ENCODE data around the gene PLXND1.

PLXND1 gene

GRCh38 chr3:129599607-129600006 is 6.9 kb downstream of the PLXND1 start:
- no peak for DNase-seq

- no peak for DNase-seq
Measured at GRCh38 chr3:129599073-129599472, 7.4 kb downstream of the PLXND1 start.

GRCh38 chr3:129598484-129598883 is 8.0 kb downstream of the PLXND1 start:
- no peak for DNase-seq

GRCh38 chr3:129598000-129598381 is 8.5 kb downstream of the PLXND1 start:
- peak; percentile 33 for DNase-seq

- DNase-seq, result peak; percentile 19
Measured at GRCh38 chr3:129597087-129597999, 9.1 kb downstream of the PLXND1 start.

- DNase-seq, result peak; percentile 19
Measured at GRCh38 chr3:129596194-129597086, 10.0 kb downstream of the PLXND1 start.

- no peak for DNase-seq
Measured at GRCh38 chr3:129595544-129596193, 10.8 kb downstream of the PLXND1 start.

- no peak for DNase-seq
Measured at GRCh38 chr3:129594907-129595390, 11.5 kb downstream of the PLXND1 start.

GRCh38 chr3:129594409-129594808 is 12.1 kb downstream of the PLXND1 start:
- DNase-seq, result peak; percentile 3

- peak; percentile 89 for DNase-seq
Measured at GRCh38 chr3:129593595-129594339, 12.7 kb downstream of the PLXND1 start.

- no peak for DNase-seq
Measured at GRCh38 chr3:129593230-129593594, 13.3 kb downstream of the PLXND1 start.

- DNase-seq, result no peak
Measured at GRCh38 chr3:129592381-129593131, 13.9 kb downstream of the PLXND1 start.

- no peak for DNase-seq
Measured at GRCh38 chr3:129591932-129592331, 14.5 kb downstream of the PLXND1 start.

GRCh38 chr3:129590215-129590614 is 16.3 kb downstream of the PLXND1 start:
- no peak for DNase-seq

GRCh38 chr3:129587566-129588210 is 18.8 kb downstream of the PLXND1 start:
- no peak for DNase-seq

- DNase-seq, result no peak
Measured at GRCh38 chr3:129586746-129587430, 19.6 kb downstream of the PLXND1 start.

- DNase-seq, result no peak
Measured at GRCh38 chr3:129585949-129586657, 20.4 kb downstream of the PLXND1 start.

- DNase-seq, result no peak
Measured at GRCh38 chr3:129584631-129585030, 21.8 kb downstream of the PLXND1 start.

- no peak for DNase-seq
Measured at GRCh38 chr3:129583289-129583688, 23.2 kb downstream of the PLXND1 start.

- DNase-seq, result no peak
Measured at GRCh38 chr3:129582799-129583198, 23.7 kb downstream of the PLXND1 start.
